ENCODE data around the gene APOL5.

APOL5 gene

GRCh38 chr22:35775339-35775738 is 57.7 kb downstream of the APOL5 start:
- no peak for DNase-seq (ENCODE audit: low spot score)
- no peak for TF ChIP-seq CTCF (IDR thresholded peaks at IDR 0.05; ENCODE audit: extremely low read depth, missing control alignments)

GRCh38 chr22:35777335-35777975 is 59.8 kb downstream of the APOL5 start:
- no peak for DNase-seq (ENCODE audit: low spot score)
- no peak for TF ChIP-seq CTCF (IDR thresholded peaks at IDR 0.05; ENCODE audit: extremely low read depth, missing control alignments)
